Dedifferentiated amniotic fluid mesenchymal stem cell (primary cell): ENCODE measurements around the gene KLHL30.
"Not testable (repeated sequence)": the region's sequence is repeated elsewhere in the genome, so short reads cannot be mapped to it uniquely, and the experiment has no call there.

Experiments used
- DNase-seq: peaks from one replicate; pipeline ENCODE4 v3.0.0-alpha.2; 2016; ENCODE audit errors: extremely low spot score

KLHL30 gene

GRCh38 chr2:238101891-238102841, 36.3 kb upstream of the KLHL30 start:
- no peak for DNase-seq

- DNase-seq, result no peak
Observed at GRCh38 chr2:238102865-238103264, 35.6 kb upstream of the KLHL30 start.

- no peak for DNase-seq
Observed at GRCh38 chr2:238103465-238104225, 34.8 kb upstream of the KLHL30 start.

- DNase-seq, result no peak
Observed at GRCh38 chr2:238104226-238104690, 34.2 kb upstream of the KLHL30 start.

GRCh38 chr2:238104691-238105371, 33.6 kb upstream of the KLHL30 start:
- DNase-seq, result no peak

- DNase-seq, result no peak
Observed at GRCh38 chr2:238105506-238106338, 32.7 kb upstream of the KLHL30 start.

GRCh38 chr2:238106339-238106697, 32.1 kb upstream of the KLHL30 start:
- no peak for DNase-seq

- DNase-seq, result no peak
Observed at GRCh38 chr2:238106698-238107524, 31.6 kb upstream of the KLHL30 start.

- DNase-seq, result no peak
Observed at GRCh38 chr2:238107525-238108422, 30.7 kb upstream of the KLHL30 start.

- DNase-seq, result no peak
Observed at GRCh38 chr2:238108423-238109183, 29.9 kb upstream of the KLHL30 start.

GRCh38 chr2:238113611-238114010, 24.9 kb upstream of the KLHL30 start:
- no peak for DNase-seq

GRCh38 chr2:238114331-238114841, 24.1 kb upstream of the KLHL30 start:
- DNase-seq, result no peak

- no peak for DNase-seq
Observed at GRCh38 chr2:238114851-238115660, 23.4 kb upstream of the KLHL30 start.

- not testable (repeated sequence) for DNase-seq
Observed at GRCh38 chr2:238115709-238116108, 22.8 kb upstream of the KLHL30 start.

- DNase-seq, result no peak
Observed at GRCh38 chr2:238116298-238117198, 21.9 kb upstream of the KLHL30 start.
